H1 (cell line): ENCODE results near the gene ECE2. TPM values are rescaled to one million over a fixed set of nuclear protein-coding genes. Genes with fewer than 3 reads are reported as not detected.

Experiments
- CTCF ChIA-PET: fragments of 300-600 bp; sonication (Branson Sonifier 250); formaldehyde crosslinking; loops from one replicate; lab custom pipeline; 2021; ENCODE audit not compliant: partially characterized antibody; lab: Charles Lee
- POLR2A ChIA-PET: fragments of 300-600 bp; sonication (Branson Sonifier 250); formaldehyde crosslinking; loops from one replicate; lab custom pipeline; 2021; ENCODE audit warnings: inconsistent platforms; ENCODE audit not compliant: partially characterized antibody; lab: Charles Lee
- DNase-seq, 2 experiments: peaks; one replicate each; pipeline versions ENCODE4 v3.0.0 to v3.0.0-alpha.2; 2010 to 2022; ENCODE audit warnings: low spot score in 2 of 2, low read depth in 1 of 2, mixed read lengths in 1 of 2
- FAIRE-seq: peaks from 2 replicates; lab custom pipeline; 2011; peaks lifted over from hg19 to GRCh38; lab: Jason Lieb, UNC
- H2AFZ ChIP-seq: 2 replicates; pipeline ENCODE4 v1.8.1; 2012; ENCODE audit warnings: low read length, inconsistent platforms
- H2AK5ac ChIP-seq: 2 replicates; pipeline ENCODE4 v1.6.1; 2013; ENCODE audit warnings: low read depth, low read length
- H2BK120ac ChIP-seq: replicated peaks from 2 replicates; pipeline ENCODE3; 2013; ENCODE audit warnings: low read depth, low read length, inconsistent platforms
- H2BK12ac ChIP-seq: 2 replicates; pipeline ENCODE4 v1.6.1; 2013; ENCODE audit warnings: low read depth, low read length
- H2BK15ac ChIP-seq: 2 replicates; pipeline ENCODE4 v1.6.1; 2013; ENCODE audit warnings: low read length
- H2BK20ac ChIP-seq: 2 replicates; pipeline ENCODE4 v1.6.1; 2013; ENCODE audit warnings: low read length
- H2BK5ac ChIP-seq: 2 replicates; pipeline ENCODE4 v1.6.1; 2013; ENCODE audit warnings: low read depth, low read length
- H3K14ac ChIP-seq: 2 replicates; pipeline ENCODE4 v1.6.1; 2013; ENCODE audit warnings: inconsistent platforms; ENCODE audit not compliant: insufficient read length
- H3K18ac ChIP-seq: 2 replicates; pipeline ENCODE4 v1.6.1; 2013; ENCODE audit warnings: low read length; ENCODE audit errors: extremely low read depth
- H3K23ac ChIP-seq: 2 replicates; pipeline ENCODE4 v1.6.1; 2013; ENCODE audit warnings: inconsistent platforms; ENCODE audit not compliant: insufficient read length
- H3K23me2 ChIP-seq: 2 replicates; pipeline ENCODE4 v1.6.1; 2013; ENCODE audit warnings: low read depth, low read length
- H3K27ac ChIP-seq: 2 replicates; pipeline ENCODE4 v1.6.1; 2011; ENCODE audit warnings: low read depth, low read length, inconsistent platforms
- H3K27me3 ChIP-seq, 4 experiments: replicated peaks in 1 of 4; 1 replicate in 1 of 4; 2 replicates in 3 of 4; pipeline versions ENCODE4 v1.6.1 to v1.8.1; 2011 to 2013; ENCODE audit warnings: low read length in 3 of 4, mild to moderate bottlenecking in 3 of 4, inconsistent platforms in 2 of 4, mixed read lengths in 2 of 4, moderate library complexity in 1 of 4; ENCODE audit not compliant: control insufficient read depth in 3 of 4, insufficient read depth in 3 of 4; ENCODE audit errors: extremely low read depth in 1 of 4
- H3K36me3 ChIP-seq, 4 experiments: 2 replicates each; pipeline versions ENCODE4 v1.6.1 to v1.8.1; 2011 to 2013; ENCODE audit warnings: mild to moderate bottlenecking in 4 of 4, low read length in 3 of 4, moderate library complexity in 2 of 4, control low read depth in 1 of 4, inconsistent platforms in 1 of 4; ENCODE audit not compliant: insufficient read depth in 4 of 4, control insufficient read depth in 2 of 4
- H3K4ac ChIP-seq: replicated peaks from 2 replicates; pipeline ENCODE3; 2013; ENCODE audit warnings: low read length, low read depth, mixed read lengths, inconsistent platforms; ENCODE audit not compliant: insufficient read length
- H3K4me1 ChIP-seq, 4 experiments: replicated peaks in 1 of 4; 1 replicate in 1 of 4; 2 replicates in 3 of 4; pipeline versions ENCODE4 v1.6.1 to v1.8.1; 2011 to 2013; ENCODE audit warnings: low read length in 3 of 4, inconsistent platforms in 2 of 4, mixed read lengths in 1 of 4; ENCODE audit not compliant: insufficient read depth in 4 of 4, control insufficient read depth in 3 of 4
- H3K4me2 ChIP-seq, 2 experiments: 2 replicates each; pipeline versions ENCODE4 v1.6.1 to v1.8.1; 2011 to 2013; ENCODE audit warnings: low read depth in 2 of 2, low read length in 2 of 2, control low read depth in 1 of 2, inconsistent platforms in 1 of 2, mild to moderate bottlenecking in 1 of 2; ENCODE audit not compliant: insufficient read depth in 1 of 2
- H3K4me3 ChIP-seq, 4 experiments: fragments of 200-600, 300-600 bp in 1 of 4; sonication (generic), shearing (Covaris generic), sonication (Bioruptor Twin) in 1 of 4; 2 replicates each; pipeline versions ENCODE4 v1.5.1 to v1.8.1; 2011 to 2016; ENCODE audit warnings: low read length in 4 of 4, low read depth in 3 of 4, control low read depth in 2 of 4, inconsistent platforms in 2 of 4, mild to moderate bottlenecking in 2 of 4, mixed read lengths in 1 of 4, moderate library complexity in 1 of 4; ENCODE audit not compliant: insufficient read depth in 2 of 4; ENCODE audit errors: extremely low read depth in 1 of 4
- H3K56ac ChIP-seq: replicated peaks from 2 replicates; pipeline ENCODE3; 2013; ENCODE audit warnings: low read depth, mild to moderate bottlenecking, mixed read lengths, low read length, inconsistent platforms; ENCODE audit not compliant: insufficient read length
- H3K79me1 ChIP-seq: 2 replicates; pipeline ENCODE4 v1.6.1; 2013; ENCODE audit warnings: low read depth, low read length, control low read depth
- H3K79me2 ChIP-seq, 2 experiments: 2 replicates each; pipeline versions ENCODE4 v1.6.1 to v1.8.1; 2012 to 2013; ENCODE audit warnings: low read length in 2 of 2, mild to moderate bottlenecking in 2 of 2, inconsistent platforms in 1 of 2; ENCODE audit not compliant: insufficient read depth in 2 of 2, control insufficient read depth in 1 of 2
- H3K9ac ChIP-seq, 4 experiments: replicated peaks in 1 of 4; 1 replicate in 1 of 4; 2 replicates in 3 of 4; pipeline versions ENCODE4 v1.6.1 to v1.8.1; 2011 to 2013; ENCODE audit warnings: low read depth in 3 of 4, low read length in 3 of 4, control low read depth in 2 of 4, mild to moderate bottlenecking in 2 of 4, moderate library complexity in 2 of 4, inconsistent platforms in 1 of 4; ENCODE audit errors: extremely low read depth in 1 of 4
- H3K9me3 ChIP-seq, 2 experiments: 2 replicates each; pipeline versions ENCODE4 v1.6.1 to v1.8.1; 2012 to 2013; ENCODE audit warnings: mild to moderate bottlenecking in 2 of 2, moderate library complexity in 2 of 2, control low read depth in 1 of 2, inconsistent platforms in 1 of 2, low read depth in 1 of 2, low read length in 1 of 2, mixed read lengths in 1 of 2; ENCODE audit not compliant: insufficient read depth in 2 of 2
- H4K20me1 ChIP-seq, 2 experiments: replicated peaks in 1 of 2; 2 replicates each; pipeline versions ENCODE3 to v1.8.1; 2011 to 2013; ENCODE audit warnings: inconsistent platforms in 2 of 2, low read length in 2 of 2, mild to moderate bottlenecking in 1 of 2; ENCODE audit not compliant: insufficient read depth in 2 of 2, control insufficient read depth in 1 of 2
- H4K5ac ChIP-seq: 2 replicates; pipeline ENCODE4 v1.6.1; 2013; ENCODE audit warnings: low read length, low read depth, mixed read lengths, inconsistent platforms; ENCODE audit not compliant: insufficient read length
- H4K8ac ChIP-seq: 2 replicates; pipeline ENCODE4 v1.8.0; 2013; ENCODE audit warnings: mild to moderate bottlenecking, moderate library complexity, low read length, inconsistent platforms; ENCODE audit not compliant: insufficient read depth; ENCODE audit errors: extremely low read depth
- H4K91ac ChIP-seq: replicated peaks from 2 replicates; pipeline ENCODE3; 2013; ENCODE audit warnings: low read length, mixed read lengths, inconsistent platforms; ENCODE audit not compliant: insufficient read length
- CHD2 ChIP-seq: IDR thresholded peaks from 2 replicates; pipeline ENCODE4 v1.6.1; 2012; ENCODE audit warnings: low read length, improper control_type of control experiment
- HDAC2 ChIP-seq, 2 experiments: fragments of 300-600 bp in 1 of 2; sonication (generic) in 1 of 2; IDR thresholded peaks; 2 replicates each; pipeline ENCODE4 v1.6.1; 2011 to 2012; ENCODE audit warnings: low read depth in 2 of 2, low read length in 2 of 2, mild to moderate bottlenecking in 2 of 2, moderate library complexity in 2 of 2, borderline replicate concordance in 1 of 2, inconsistent platforms in 1 of 2
- POLR2AphosphoS5 ChIP-seq: IDR thresholded peaks from 2 replicates; pipeline ENCODE4 v1.6.1; 2011; ENCODE audit warnings: low read depth, low read length
- WGBS, 2 experiments: shearing (Covaris generic) in 1 of 2; methylation state at CpG; one replicate each; pipeline versions ENCODE4 v1.1.6 to v1.1.7; 2013 to 2015; ENCODE audit warnings: low lambda C conversion rate in 2 of 2, mixed read lengths in 2 of 2, inconsistent platforms in 1 of 2, low coverage in 1 of 2, missing lambda C conversion rate in 1 of 2; ENCODE audit not compliant: insufficient replicate concordance in 2 of 2, insufficient coverage in 1 of 2, insufficient read length in 1 of 2; ENCODE audit errors: extremely low coverage in 1 of 2, missing lambda C conversion rate in 1 of 2; 5-methylcytosine and 5-hydroxymethylcytosine counted together
- polyA plus RNA-seq, 7 experiments: library from polyadenylated mRNA; depleted of rRNA in 3 of 7; stranded (reverse) in 5 of 7; unstranded in 2 of 7; fragments of >200 nt in 5 of 7; fragments of 200-250 nt in 2 of 7; gene quantifications; 1 replicate in 5 of 7; 2 replicates in 1 of 7; 4 replicates in 1 of 7; pipeline versions ENCODE4 v1.2.1 to v1.2.3, GENCODE V29; 2011 to 2013; ENCODE audit warnings: missing spikeins in 2 of 7, mixed read lengths in 2 of 7
- total RNA-seq: library from RNA; stranded (reverse); fragmentation: NEBNext Ultra II Directional; extraction: Animal tissue kit (Norgen Biotek cat#: 25700); gene quantifications from 2 replicates; pipeline ENCODE4 v1.2.1, GENCODE V29; 2021

ECE2 gene
- total and polyA plus RNA-seq, 2 of the 8 experiments (the other 6 are each of a cell fraction or from before 2014, with no cell fraction given): 0.44 to 0.86 TPM

GRCh38 chr3:184325269-184325668 lies 49.4 kb downstream of the ECE2 start:
- Histone ChIP-seq H3K9ac (no peak overlapping the region), H2AK5ac (no peak overlapping the region), H3K23me2 (no peaks in the 10 kb centered on the region), H3K36me3 (peaks cover 79 to 99% (median 95%) of the 10 kb centered on the region in 4 experiments), H3K27me3 (no peaks in the 10 kb centered on the region), H3K4me3 (no peak overlapping the region), H4K8ac (no peak overlapping the region; the same call in 1 of the 2 replicates), H3K56ac (no peak overlapping the region), H4K91ac (no peak overlapping the region), H3K14ac (no peak overlapping the region), H2BK5ac (no peak overlapping the region), H4K20me1 (peaks cover 18 to 22% of the 10 kb centered on the region in 2 experiments), H3K27ac (no peak overlapping the region), H3K23ac (no peak overlapping the region), H3K79me1 (peaks cover 2% of the 10 kb centered on the region; the same call in 1 of the 2 replicates), H3K4me1 (no peaks in the 10 kb centered on the region), H2BK120ac (no peak overlapping the region), H2AFZ (no peak overlapping the region), H4K5ac (no peak overlapping the region), H3K79me2 (peaks cover 0 to 11% of the 10 kb centered on the region in 2 experiments; a peak in 1 of 4 replicates), H2BK20ac (no peak overlapping the region), H3K4me2 (no peak overlapping the region), H3K18ac (no peak overlapping the region), H2BK12ac (no peak overlapping the region), H3K9me3 (no peaks in the 10 kb centered on the region), H3K4ac (no peak overlapping the region)
- no peak for FAIRE-seq
- 88% methylated on average over 10 of the region's 13 CpGs; no CpG with 5 or more reads in 1 of the 2 experiments for WGBS, 2 experiments
- no peak for DNase-seq
- ChIA-PET POLR2A (interaction anchor here (0.8 to 9.8 kb wide), 12 partner anchors 8 to 80 kb away, joined by 3 to 148 read pairs (median 11); partner anchors contain the start of genes EIF4G1 and FAM131A), CTCF (interaction anchor here (0.7 to 1.3 kb wide), 2 partner anchors 217 to 244 kb away, joined by 3 read pairs; no protein-coding TSS in a partner anchor)
- TF ChIP-seq HDAC2 (IDR thresholded peaks at IDR 0.05; ENCODE audit: borderline replicate concordance in 1 of 2, low read depth in 2 of 2, low read length in 2 of 2) (no peak), CHD2 (no peak), POLR2AphosphoS5 (peak; percentile 39; the same call in 1 of the 2 replicates)
- TF ChIP-seq, all 59 proteins: peak for 1
- H2BK15ac ChIP-seq: no peak overlapping the region
